Sciatic nerve (tissue), 2 donors: ENCODE measurements around the gene CD163. TPM values are rescaled to one million over a fixed set of nuclear protein-coding genes. Genes with fewer than 3 reads are reported as not detected.
A peak's percentile ranks its signal among the peaks of the same experiment; 100 is the strongest.
"Not testable (repeated sequence)": the region's sequence is repeated elsewhere in the genome, so short reads cannot be mapped to it uniquely, and the experiment has no call there.

Experiments
- ATAC-seq: fragments of 200-7000 bp; cut with Tn5 transposase; one replicate; pipeline ENCODE4 v1.9.1; 2020; ENCODE audit warnings: mild to moderate bottlenecking, moderate library complexity
- DNase-seq: peaks from one replicate; pipeline ENCODE4 v3.0.0-alpha.2; 2020; ENCODE audit warnings: low spot score
- intact Hi-C: fragments of 100-400 bp; cut with DNase I; formaldehyde crosslinking; loops from one replicate; pipeline ENCODE4 v1.14.2; 2022
- total RNA-seq: library from RNA; stranded (reverse); fragmentation: NEBNext Ultra II Directional; extraction: Animal tissue kit (Norgen Biotek cat#: 25700); gene quantifications from one replicate; pipeline ENCODE4 v1.2.1, GENCODE V29; 2021
- donor health status: DM: no; HTN: no; CAD: no.
- donor health status: DM: no; HTN: no; CAD: no.

The CD163 gene
- 91.9 TPM for total RNA-seq

DNA sequence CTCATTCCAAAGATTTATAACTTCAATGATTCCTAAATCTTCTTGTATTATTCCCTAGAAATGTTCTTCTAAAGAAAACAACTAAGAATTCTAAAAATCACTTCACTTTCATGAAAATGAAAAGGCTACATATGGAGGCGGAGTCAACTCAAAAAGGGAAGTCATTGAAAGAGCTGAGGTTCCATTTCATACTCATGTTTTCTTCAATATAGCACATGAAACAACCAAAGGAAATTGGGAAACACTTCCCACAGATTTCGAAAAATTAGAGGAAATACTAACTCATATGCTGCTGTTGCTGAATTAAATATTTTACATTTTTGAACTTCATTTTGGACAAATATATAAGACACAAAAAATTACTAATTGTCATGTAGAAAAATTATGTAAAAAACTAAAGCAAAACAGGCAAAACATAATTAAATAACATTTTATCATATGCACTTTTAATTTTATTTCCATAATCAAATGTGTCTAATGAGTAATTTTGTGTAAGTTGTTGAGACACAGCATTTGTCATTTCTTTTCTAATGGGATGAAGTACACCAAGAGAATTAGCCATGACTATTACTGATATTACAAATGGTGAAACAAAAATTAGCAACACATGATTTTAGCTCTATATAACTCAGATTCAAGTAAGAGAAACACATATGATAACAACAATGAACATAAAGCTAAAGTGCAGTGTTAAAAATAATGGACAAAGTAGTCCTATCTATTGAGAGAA is at the start of gene CD163:
TSS of gene CD163 (minus strand) at position 92 of the 730 bp plus-strand sequence. CDS start at position 5, 87 bp downstream.
- intact Hi-C loops: no loop called here
- DNase-seq (no peak), ATAC-seq (peak; percentile 60)

DNA sequence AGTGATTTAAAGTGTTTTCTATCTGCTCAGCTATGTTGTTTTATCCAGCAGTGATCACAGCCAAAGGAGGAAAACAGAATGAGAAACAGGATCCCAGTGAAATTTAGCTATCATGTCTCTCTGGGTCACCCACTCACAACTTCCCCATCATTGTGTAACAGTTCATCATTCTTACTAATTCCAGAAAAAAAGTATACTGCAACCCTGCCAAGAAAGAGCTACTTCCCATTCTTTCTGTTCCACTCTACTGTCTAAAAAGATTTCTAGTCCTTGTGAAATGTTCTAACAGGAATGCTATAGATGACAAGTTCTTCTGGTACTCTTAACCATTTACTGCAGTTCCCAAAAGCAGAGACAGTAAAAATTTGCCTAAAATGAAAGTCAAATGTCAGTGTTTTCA is 39.2 kb upstream of the CD163 start:
- ATAC-seq: peak; percentile 74
- intact Hi-C loops: no loop called here
- DNase-seq: no peak

DNA sequence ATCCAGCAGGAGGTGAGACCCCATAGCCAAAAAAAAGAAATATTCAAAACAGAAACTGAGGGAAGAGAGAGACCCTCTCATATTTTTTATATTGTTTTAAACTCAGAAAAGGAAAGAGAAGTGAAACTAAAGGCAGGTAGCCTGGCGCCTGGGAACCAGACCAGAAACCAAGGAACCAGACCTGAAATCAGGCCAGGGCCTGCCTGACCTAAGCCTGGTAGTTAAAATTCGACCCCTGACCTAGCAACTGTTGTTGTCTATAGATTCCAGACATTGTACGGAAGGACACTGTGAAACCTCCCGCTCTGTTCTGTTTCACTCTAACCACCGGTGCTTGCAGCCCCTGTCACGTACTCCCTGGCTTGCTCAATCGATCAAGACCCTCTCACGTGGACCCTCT is 38.5 kb upstream of the CD163 start:
- ATAC-seq (no peak), DNase-seq (no peak)
- intact Hi-C loops: no loop called here

DNA sequence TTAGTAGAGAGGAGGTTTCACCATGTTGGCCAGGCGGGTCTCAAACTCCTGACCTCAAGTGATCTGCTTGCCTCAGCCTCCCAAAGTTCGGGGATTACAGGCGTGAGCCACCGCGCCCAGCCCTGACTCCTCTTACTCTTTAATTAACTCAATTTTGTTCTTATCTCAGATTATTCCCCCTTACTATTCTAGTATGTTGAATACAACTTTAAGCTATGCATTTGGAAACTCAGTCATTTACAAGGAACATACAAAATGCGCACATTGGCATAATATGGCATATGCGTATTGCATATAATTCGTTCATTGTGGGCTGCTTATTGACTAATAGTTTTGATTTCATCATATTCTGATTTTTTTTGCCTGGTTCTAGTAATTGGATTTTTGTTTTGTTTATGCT is 10.8 kb upstream of the CD163 start:
- intact Hi-C loops: no loop called here
- ATAC-seq: no peak
- DNase-seq: no peak

DNA sequence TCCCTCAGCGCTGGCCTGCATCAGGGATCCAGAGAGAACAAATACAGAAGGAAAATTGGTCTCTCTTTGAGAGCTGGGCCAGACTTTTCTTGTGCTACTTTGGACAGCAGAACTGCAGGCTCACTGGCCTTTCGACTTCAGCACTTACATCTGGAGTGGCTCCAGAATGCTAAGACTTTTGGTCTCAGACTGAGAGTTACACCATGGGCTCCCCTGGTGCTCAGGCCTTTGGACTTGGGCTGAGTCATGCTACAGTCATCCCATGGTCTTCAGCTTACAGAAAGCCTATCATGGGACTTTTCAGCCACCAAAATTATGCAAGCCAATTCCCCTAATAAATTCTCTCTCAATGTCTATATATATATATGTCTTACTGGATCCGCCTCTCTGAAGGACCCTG is 9.0 kb upstream of the CD163 start:
- intact Hi-C loops: no loop called here
- DNase-seq (no peak), ATAC-seq (no peak)

DNA sequence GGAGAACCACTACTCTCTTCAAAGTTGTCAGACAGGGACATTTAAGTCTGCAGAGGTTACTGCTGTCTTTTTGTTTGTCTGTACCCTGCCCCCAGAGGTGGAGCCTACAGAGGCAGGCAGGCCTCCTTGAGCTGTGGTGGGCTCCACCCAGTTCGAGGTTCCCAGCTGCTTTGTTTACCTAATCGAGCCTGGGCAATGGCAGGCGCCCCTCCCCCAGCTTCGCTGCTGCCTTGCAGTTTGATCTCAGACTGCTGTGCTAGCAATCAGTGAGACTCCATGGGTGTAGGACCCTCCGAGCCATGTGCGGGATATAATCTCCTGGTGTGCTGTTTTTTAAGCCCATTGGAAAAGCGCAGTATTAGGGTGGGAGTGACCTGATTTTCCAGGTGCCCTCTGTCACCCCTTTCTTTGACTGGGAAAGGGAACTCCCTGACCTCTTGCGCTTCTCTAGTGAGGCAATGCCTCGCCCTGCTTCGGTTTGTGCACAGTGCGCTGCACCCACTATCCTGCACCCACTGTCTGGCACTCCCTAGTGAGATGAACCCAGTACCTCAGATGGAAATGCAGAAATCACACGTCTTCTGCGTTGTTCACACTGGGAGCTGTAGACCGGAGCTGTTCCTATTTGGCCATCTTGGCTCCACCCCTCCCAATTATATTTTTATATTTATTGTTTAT is 6.4 kb upstream of the CD163 start:
- intact Hi-C loops: not testable (repeated sequence)

DNA sequence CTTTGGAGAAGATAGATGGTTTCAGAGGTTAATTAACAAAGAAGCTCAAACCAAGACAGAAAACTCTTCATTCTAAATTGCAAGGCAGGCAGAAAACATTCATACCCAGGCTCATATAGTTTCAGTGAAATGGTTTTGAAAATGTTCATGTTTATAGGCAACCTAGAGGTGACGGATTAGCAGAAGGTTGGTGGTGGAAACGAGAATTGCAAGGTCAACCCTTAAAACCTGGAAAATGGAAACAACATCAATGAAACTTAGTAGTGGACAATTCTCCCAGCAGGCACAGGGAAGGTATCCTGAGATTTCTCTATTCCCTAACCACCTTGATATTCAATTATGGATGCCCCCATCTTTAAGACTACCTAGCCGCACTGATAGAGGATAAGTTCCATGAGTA is 965 bp downstream of the CD163 start:
- ATAC-seq (no peak), DNase-seq (no peak)

More for the DNA sequence above, 6.4 kb upstream of the CD163 start:
- not testable (repeated sequence) for ATAC-seq, DNase-seq

DNA sequence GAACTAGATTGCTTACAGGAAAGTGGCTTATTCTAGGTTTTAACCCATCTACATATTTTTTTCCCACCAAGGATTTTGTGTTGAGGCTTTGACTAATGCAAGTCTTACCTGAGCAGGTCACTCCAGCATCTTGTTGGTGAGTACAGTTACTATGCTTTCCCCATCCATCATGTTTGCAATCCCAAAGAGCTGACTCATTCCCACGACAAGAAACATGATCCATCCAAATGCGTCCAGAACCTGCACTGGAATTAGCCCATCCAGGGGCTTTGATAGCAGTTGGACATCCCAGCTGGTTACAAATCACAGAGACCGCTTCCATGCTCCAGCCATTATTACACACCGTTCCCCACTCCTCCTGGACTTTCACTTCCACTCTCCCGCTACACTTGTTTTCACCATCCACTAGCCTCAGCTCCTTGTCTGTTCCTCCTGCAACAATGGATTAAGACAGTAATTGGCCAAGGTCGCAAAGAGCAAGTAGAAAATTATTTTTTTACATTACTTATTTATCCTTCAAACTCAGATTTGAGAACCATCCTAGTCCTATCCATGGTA is 2.5 kb downstream of the CD163 start:
- ATAC-seq: peak; percentile 51

More for the DNA sequence above, 965 bp downstream of the CD163 start:
- intact Hi-C loops: no loop called here

DNA sequence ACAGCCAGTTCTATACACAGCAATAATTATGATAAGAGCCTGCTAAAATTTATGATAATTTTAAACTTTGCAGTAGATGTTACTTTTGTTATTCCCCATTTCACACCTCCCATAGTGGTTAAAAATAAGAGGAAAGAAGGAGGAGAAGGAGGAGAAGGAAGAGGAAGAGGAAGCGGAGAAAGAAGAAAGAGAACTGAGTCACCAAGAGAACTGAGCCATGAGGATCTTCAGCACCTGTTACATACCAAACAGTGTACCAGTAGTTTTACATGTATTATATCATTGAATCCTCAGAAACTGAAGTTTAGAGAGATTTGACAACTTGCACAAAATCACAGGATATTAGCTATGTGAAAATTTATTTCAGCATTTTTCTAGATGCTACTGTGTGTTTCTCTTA is 3.9 kb downstream of the CD163 start:
- ATAC-seq: no peak
- intact Hi-C loops: no loop called here
- no peak for DNase-seq

More for the DNA sequence above, 2.5 kb downstream of the CD163 start:
- intact Hi-C loops: no loop called here
- no peak for DNase-seq

DNA sequence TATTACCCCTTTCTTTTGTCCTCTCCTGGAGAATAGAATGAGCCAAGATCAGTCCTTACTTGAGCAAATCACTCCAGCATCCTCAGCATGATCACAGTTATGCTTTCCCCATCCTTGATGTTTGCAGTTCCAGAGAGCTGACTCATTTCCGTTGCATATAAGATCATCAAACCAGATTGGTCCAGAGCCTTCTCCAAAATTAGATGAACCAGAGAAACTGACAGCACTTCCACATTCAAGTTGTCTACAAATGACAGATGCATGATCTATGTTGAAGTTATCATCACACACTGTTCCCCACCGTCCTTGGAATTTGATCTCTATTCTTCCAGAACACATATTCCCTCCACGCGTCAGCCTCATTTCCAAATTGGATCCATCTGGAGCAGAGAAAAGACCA is 4.8 kb downstream of the CD163 start:
- DNase-seq: no peak
- peak; percentile 69 for ATAC-seq
- intact Hi-C loops: no loop called here

DNA sequence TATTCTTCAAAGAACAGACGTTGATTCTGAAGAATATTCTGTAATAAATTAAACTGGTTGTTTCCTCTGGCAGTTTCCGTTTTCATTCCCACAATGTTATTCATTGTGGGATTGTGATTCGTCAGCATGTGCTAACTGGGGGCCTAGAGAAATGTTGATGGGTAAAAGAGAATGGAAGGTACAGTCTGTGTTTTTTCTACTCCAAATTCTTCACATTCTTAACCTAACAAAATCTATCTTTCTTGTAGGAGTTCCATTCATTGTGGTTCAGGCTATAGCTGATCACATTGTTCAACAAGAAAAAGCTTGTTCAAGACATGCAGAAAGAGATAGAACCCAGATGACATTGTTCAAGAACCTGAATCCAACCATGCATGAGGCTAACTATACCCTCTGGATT is 5.9 kb downstream of the CD163 start:
- intact Hi-C loops: no loop called here
- DNase-seq (no peak), ATAC-seq (no peak)

DNA sequence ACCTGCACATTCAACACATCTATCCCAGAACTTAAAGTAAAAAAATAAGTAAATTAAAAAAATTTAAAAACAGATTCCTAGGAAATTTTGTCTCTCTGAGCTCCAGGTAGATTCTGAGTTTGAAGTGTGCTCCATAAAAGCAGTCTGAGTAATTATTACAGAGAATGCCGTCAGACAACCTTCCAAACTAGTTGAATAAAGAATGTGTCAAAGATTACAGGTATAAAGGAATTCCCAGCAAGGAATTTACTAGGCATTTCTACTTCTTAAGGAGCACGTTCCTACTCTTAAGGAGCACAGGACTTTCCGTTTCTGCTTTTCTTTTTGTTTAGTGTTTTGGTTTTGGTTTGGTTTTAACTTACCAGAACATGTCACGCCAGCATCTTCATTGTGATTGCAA is 7.1 kb downstream of the CD163 start:
- ATAC-seq: no peak

DNA sequence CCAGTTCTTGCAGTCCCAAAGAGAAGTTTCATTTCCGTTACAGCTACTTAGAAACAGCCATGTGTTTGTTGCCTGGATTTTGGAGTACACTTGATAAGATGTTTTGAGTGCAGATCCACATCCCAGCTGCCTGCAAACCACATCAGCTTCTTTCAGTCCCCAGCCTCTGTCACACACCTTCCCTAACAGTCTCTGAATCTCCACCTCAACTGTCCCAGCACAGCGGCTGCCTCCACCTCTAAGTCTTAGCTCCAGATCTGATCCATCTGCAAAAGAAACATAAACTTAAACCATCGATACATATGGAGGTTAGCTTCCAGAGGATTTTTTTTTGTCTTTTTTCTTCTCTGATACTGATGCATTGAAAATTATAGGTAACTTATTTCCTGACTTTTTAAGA is 8.4 kb downstream of the CD163 start:
- DNase-seq (no peak), ATAC-seq (no peak)
- intact Hi-C loops: no loop called here

More for the DNA sequence above, 7.1 kb downstream of the CD163 start:
- no peak for DNase-seq
- intact Hi-C loops: no loop called here

DNA sequence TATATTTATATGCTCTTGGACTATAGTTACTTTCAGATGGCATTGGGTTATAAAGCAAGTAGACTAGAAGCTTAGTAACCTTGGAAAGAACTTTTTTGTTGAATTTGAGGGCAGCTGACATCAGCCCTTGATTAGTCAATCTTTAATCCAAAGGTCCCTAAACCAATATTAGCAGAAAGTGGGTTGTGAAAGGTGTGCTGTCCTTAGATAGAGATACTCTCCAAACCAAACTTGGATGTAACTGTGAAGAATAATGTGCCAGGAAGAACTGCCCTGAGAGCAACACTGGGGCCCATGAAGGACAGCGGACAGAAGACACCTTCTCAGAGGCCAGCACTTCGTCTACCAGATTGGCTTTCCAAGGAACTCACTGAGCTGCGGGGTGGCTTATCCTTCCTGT is 10.6 kb downstream of the CD163 start:
- ATAC-seq (no peak), DNase-seq (no peak)
- intact Hi-C loops: no loop called here

DNA sequence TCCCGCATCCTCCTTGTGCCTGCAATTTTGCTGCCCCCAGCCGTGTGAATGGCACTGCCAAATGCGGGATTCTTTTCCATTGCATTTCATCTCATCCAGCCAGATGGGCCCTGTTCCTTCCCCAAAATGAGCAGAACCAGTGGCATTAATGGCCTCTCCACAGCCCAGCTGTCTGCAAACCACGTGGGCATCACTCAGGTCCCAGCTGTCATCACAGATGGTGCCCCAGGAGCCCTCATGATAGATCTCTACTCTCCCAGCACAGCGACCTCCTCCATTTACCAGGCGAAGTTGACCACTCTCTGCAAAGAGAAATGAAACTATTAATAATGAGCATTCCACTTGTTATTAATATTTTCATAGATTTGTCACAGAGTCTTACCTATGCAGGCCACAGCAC is 17.1 kb downstream of the CD163 start:
- ATAC-seq (no peak), DNase-seq (no peak)
- intact Hi-C loops: no loop called here

DNA sequence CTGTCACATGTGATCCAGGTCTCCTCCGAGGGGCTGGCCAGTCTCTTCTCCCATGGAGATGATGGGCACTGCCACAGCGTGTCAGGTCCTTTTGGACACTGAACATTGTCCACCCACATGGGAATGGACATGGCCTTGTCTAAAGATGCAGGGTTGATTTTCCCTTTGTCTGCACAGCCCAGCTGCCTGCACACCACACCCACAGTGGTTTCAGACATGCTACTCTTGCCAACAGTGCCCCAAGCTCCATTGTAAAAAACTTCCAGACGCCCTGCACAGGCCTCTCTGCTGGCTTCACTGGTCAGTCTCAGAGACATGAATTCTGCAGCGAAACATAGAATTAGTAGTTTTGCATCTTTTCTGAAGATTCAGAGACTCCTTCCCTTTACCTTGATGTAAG is 18.5 kb downstream of the CD163 start:
- intact Hi-C loops: no loop called here
- ATAC-seq: no peak
- no peak for DNase-seq

DNA sequence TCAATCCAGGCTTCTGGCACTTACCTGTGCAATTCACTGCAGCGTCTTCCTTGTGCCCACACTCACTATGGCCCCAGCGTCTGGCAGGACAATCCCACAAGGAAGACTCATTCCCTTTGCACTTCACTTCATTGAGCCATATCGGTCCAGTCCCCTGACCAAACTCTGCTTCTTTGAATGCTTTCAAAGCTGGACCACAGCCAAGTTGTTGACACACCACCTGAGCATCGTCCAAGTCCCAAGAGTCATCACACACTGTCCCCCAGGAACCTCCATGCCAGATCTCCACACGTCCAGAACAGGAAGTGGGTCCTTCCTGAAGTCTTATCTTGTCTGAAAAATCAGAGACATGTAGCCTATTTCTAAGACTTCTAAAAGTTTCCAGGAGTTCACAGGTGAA is 20.2 kb downstream of the CD163 start:
- DNase-seq (no peak), ATAC-seq (no peak)
- intact Hi-C loops: no loop called here

DNA sequence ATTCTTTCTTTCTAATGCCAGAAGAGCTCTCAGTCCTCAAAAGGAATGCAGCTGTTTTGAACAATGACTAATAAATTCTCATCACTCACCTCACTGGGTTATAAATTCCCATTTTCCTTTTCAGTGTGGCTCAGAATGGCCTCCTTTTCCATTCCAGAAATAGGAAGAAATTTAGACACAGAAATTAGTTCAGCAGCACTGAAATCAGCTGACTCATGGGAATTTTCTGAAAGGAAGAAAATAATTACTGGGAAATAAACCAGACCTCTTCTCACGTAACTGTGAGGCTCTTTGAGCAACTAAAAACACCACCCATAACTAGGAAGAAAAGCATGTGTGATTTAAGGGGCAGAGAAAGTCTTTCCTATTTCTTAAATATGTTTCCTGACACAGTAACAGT is 23.8 kb downstream of the CD163 start:
- ATAC-seq (no peak), DNase-seq (no peak)
- intact Hi-C loops: no loop called here

DNA sequence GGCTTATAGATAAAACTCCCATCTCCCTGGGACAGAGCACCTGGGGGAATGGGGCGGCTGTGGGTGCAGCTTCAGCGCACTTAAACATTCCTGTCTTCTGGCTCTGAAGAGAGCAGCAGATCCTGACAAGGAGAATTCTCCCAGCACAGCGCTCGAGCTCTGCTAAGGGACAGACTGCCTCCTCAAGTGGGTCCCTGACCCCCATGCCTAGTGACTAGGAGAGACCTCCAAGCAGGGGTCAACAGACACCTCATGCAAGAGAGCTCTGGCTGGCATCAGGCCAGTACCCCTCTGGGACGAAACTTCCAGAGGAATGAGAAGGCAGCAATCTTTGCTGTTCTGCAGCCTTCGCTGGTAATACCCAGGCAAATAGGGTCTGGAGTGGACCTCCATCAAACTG is 31.5 kb downstream of the CD163 start:
- ATAC-seq: no peak
- intact Hi-C loops: no loop called here
- no peak for DNase-seq
